ENCODE data around the gene AGRN. TPM values are rescaled to one million over a fixed set of nuclear protein-coding genes. Genes with fewer than 3 reads are reported as not detected.
"Not testable (repeated sequence)": the region's sequence is repeated elsewhere in the genome, so short reads cannot be mapped to it uniquely, and the experiment has no call there.

AGRN gene
- total and polyA plus RNA-seq, 7 donors, result 2.8 to 54.4 (median 6.4) TPM

DNA sequence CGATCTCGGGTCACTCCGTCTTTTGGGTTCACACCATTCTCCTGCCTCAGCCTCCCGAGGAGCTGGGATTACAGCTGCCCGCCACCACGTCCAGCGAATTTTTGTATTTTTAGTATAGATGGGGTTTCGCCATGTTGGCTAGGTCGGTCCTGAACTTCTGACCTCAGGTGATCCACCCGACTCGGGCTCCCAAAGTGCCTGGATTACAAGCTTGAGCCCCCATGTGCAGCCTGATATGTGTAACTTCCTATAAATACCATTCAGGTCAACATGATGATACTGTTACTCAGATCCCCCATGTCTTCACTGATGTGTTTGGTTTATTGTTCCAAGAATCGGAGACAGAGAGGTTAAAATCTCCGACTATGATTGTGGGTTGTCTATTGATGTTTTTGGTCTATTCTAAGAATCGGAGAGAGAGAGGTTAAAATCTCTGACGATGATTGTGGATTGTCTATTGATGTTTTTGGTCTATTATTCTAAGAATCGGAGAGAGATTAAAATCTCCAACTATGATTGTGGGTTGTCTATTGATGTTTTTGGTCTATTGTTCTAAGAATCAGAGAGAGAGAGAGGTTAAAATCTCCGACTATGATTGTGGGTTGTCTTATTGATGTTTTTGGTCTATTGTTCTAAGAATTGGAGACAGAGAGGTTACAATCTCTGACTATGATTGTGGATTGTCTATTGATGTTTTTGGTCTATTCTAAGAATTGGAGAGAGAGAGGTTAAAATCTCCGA, 78.9 kb downstream of the AGRN start:
- TF ChIP-seq POLR2A (IDR thresholded peaks at IDR 0.05) (no peak), EP300 (IDR thresholded peaks at IDR 0.05) (no peak), POLR2AphosphoS5 (IDR thresholded peaks at IDR 0.05) (no peak)
- TF ChIP-seq, protein P1, sequence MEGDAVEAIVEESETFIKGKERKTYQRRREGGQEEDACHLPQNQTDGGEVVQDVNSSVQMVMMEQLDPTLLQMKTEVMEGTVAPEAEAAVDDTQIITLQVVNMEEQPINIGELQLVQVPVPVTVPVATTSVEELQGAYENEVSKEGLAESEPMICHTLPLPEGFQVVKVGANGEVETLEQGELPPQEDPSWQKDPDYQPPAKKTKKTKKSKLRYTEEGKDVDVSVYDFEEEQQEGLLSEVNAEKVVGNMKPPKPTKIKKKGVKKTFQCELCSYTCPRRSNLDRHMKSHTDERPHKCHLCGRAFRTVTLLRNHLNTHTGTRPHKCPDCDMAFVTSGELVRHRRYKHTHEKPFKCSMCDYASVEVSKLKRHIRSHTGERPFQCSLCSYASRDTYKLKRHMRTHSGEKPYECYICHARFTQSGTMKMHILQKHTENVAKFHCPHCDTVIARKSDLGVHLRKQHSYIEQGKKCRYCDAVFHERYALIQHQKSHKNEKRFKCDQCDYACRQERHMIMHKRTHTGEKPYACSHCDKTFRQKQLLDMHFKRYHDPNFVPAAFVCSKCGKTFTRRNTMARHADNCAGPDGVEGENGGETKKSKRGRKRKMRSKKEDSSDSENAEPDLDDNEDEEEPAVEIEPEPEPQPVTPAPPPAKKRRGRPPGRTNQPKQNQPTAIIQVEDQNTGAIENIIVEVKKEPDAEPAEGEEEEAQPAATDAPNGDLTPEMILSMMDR (IDR thresholded peaks at IDR 0.05), result no peak
- DNase-seq, result no peak
- Histone ChIP-seq H3K4me3 (no peak overlapping the region), H3K4me1 (no peaks in the 10 kb centered on the region), H3K9me3 (no peaks in the 10 kb centered on the region), H3K27me3 (no peaks in the 10 kb centered on the region), H3K36me3 (no peaks in the 10 kb centered on the region), H3K27ac (no peak overlapping the region)
- intact Hi-C loops (cut with DNase I), result no loop called here
- 90 to 96% methylated on average over 18 of the region's 18 CpGs for WGBS, 2 donors

DNA sequence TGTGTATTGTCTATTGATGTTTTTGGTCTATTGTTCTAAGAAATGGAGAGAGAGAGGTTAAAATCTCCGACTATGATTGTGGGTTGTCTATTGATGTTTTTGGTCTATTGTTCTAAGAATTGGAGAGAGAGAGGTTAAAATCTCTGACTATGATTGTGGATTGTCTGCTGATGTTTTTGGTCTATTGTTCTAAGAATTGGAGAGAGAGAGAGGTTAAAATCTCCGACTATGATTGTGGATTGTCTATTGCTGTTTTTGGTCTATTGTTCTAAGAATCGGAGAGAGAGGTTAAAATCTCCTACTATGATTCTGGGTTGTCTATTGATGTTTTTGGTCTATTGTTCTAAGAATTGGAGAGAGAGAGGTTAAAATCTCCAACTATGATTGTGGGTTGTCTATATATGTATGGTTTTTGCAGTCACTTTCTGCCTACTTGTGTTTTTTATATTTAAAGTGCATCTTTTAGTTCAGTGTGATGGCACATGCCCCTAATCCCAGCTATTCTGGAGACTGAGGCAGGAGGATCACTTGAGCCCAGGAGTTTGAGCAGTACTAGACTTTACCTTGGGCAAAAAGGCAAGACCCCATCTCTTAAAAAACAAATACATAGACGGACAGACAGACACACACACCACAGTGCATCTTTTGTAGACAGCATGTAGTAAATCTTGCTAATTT, 79.7 kb downstream of the AGRN start:
- TF ChIP-seq, protein P1 (IDR thresholded peaks at IDR 0.05), result no peak
- TF ChIP-seq EP300 (IDR thresholded peaks at IDR 0.05), result no peak
- TF ChIP-seq POLR2AphosphoS5 (IDR thresholded peaks at IDR 0.05), result no peak
- TF ChIP-seq POLR2A (IDR thresholded peaks at IDR 0.05), result no peak
- DNase-seq, result no peak
- Histone ChIP-seq H3K27ac (no peak overlapping the region), H3K27me3 (no peaks in the 10 kb centered on the region), H3K4me3 (no peak overlapping the region), H3K9me3 (no peaks in the 10 kb centered on the region), H3K4me1 (no peaks in the 10 kb centered on the region), H3K36me3 (no peaks in the 10 kb centered on the region)
- 84 to 92% methylated on average over 4 of the region's 4 CpGs for WGBS, 2 donors
- intact Hi-C loops (cut with DNase I), result no loop called here

DNA sequence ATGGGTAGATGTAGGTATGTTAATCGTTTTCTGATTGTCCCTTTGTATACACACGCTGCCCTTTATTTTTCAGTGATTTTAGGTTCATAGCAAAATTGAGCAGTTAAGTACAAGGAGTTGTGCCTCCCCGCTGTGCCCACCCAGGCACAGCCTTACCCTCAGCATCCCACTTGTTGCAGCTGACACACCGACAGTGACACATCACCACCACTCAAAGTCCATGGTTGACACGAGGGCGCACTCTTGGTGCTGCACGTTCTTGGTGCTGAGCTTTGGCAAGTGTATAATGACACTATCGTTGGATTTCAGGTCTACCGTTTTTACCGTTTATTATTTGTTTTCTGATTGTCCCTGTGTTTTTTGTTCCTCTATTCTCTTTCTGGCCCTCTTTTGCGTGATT, 80.4 kb downstream of the AGRN start:
- no peak for DNase-seq
- intact Hi-C loops (cut with DNase I), result no loop called here
- H3K27ac ChIP-seq, result no peak overlapping the region
- no peaks in the 10 kb centered on the region for H3K36me3 ChIP-seq
- no peaks in the 10 kb centered on the region for H3K27me3 ChIP-seq
- 97% methylated on average over 11 of the region's 11 CpGs for WGBS, 2 donors
- no peak overlapping the region for H3K4me3 ChIP-seq
- H3K4me1 ChIP-seq, result no peaks in the 10 kb centered on the region
- H3K9me3 ChIP-seq, result no peaks in the 10 kb centered on the region
- TF ChIP-seq POLR2A (IDR thresholded peaks at IDR 0.05), result no peak
- TF ChIP-seq, protein P1 (IDR thresholded peaks at IDR 0.05), result no peak
- no peak for TF ChIP-seq POLR2AphosphoS5 (IDR thresholded peaks at IDR 0.05)
- TF ChIP-seq EP300 (IDR thresholded peaks at IDR 0.05), result no peak

DNA sequence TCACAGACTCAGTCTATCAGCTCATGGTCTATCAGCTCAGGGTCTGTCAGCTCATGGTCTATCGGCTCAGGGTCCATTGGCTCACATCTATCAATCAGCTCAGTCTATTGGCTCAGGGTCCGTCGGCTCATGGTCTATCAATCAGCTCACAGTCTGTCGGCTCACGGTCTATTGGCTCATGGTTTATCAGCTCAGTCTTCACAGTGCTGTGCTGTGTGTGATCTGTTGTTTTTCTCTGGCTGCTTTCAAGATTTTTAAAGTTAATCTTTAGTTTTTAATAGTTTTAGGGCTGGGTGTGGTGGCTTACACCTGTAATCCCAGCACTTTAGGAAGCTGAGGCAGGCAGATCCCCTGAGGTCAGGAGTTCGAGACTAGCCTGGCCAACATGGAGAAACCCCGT, 81.6 kb downstream of the AGRN start:
- no peaks in the 10 kb centered on the region for H3K9me3 ChIP-seq

DNA sequence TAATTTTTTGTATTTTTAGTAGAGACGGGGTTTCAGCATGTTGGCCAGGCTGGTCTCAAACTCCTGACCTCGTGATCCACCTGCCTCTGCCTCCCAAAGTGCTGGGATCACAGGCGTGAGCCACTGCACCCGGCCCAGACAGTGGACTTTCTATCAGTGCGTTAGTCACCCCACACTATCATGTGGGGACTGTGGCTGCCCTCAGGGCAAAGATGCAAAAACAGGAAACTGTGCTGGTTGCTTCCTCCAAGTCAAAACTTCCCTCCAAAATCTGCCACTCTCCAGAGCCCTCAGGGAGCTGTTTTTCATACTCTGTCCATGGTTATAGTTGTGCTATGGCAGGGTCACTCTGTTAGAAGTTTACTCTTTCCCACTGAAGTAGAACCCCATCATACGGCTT, 84.2 kb downstream of the AGRN start:
- H3K27me3 ChIP-seq; DNase-seq; intact Hi-C loops (cut with DNase I); H3K4me3 ChIP-seq; H3K9me3 ChIP-seq; H3K4me1 ChIP-seq; H3K27ac ChIP-seq; H3K36me3 ChIP-seq: not testable (repeated sequence)
- 76 to 87% methylated on average over 6 of the region's 6 CpGs for WGBS, 2 donors

More for the DNA sequence above, 81.6 kb downstream of the AGRN start:
- no peak overlapping the region for H3K27ac ChIP-seq
- intact Hi-C loops (cut with DNase I), result no loop called here
- H3K4me1 ChIP-seq, result no peaks in the 10 kb centered on the region
- no peaks in the 10 kb centered on the region for H3K36me3 ChIP-seq
- TF ChIP-seq POLR2AphosphoS5 (IDR thresholded peaks at IDR 0.05) (no peak), EP300 (IDR thresholded peaks at IDR 0.05) (no peak), POLR2A (IDR thresholded peaks at IDR 0.05) (no peak)
- TF ChIP-seq, protein P1 (IDR thresholded peaks at IDR 0.05), result no peak
- no peak overlapping the region for H3K4me3 ChIP-seq
- no peak for DNase-seq
- H3K27me3 ChIP-seq, result no peaks in the 10 kb centered on the region
- WGBS, 2 donors, result 39 to 85% methylated on average over 7 of the region's 7 CpGs
